Epithelial cell of esophagus (primary cell): ENCODE measurements around the gene MAGEB3.

Source experiments
- DNase-seq: peaks from one replicate; pipeline ENCODE4 v3.0.0; 2010; ENCODE audit warnings: low read depth
- H3K4me3 ChIP-seq: 2 replicates; pipeline ENCODE4 v1.5.1; 2011; ENCODE audit warnings: mild to moderate bottlenecking, low read length, control low read depth
- CTCF ChIP-seq: IDR thresholded peaks from 2 replicates; pipeline ENCODE4 v1.5.1; 2011; ENCODE audit warnings: low read depth, mild to moderate bottlenecking, low read length, control low read depth, inconsistent platforms; ENCODE audit not compliant: insufficient read depth; ENCODE audit errors: missing control alignments

Gene MAGEB3

GRCh38 chrX:30246769-30247489 lies 16.5 kb downstream of the MAGEB3 start, which contains the start of gene MAGEB1:
TSS of gene MAGEB1 (plus strand) at chrX:30247146. CDS start at chrX:30250494, 3,348 bp downstream.
- TF ChIP-seq CTCF, result no peak
- no peak for DNase-seq
- H3K4me3 ChIP-seq, result no peak within 1 kb of the TSS

GRCh38 chrX:30248854-30249253 lies 18.4 kb downstream of the MAGEB3 start:
- no peak overlapping the region for H3K4me3 ChIP-seq
- no peak for DNase-seq
- TF ChIP-seq CTCF, result no peak

GRCh38 chrX:30253257-30253656 lies 22.8 kb downstream of the MAGEB3 start:
- no peak overlapping the region for H3K4me3 ChIP-seq
- no peak for DNase-seq
- no peak for TF ChIP-seq CTCF

GRCh38 chrX:30259927-30260326 lies 29.5 kb downstream of the MAGEB3 start:
- H3K4me3 ChIP-seq, result no peak overlapping the region
- TF ChIP-seq CTCF, result no peak
- no peak for DNase-seq

GRCh38 chrX:30261012-30261411 lies 30.6 kb downstream of the MAGEB3 start:
- DNase-seq, result no peak
- no peak for TF ChIP-seq CTCF
- no peak overlapping the region for H3K4me3 ChIP-seq

GRCh38 chrX:30262763-30263162 lies 32.3 kb downstream of the MAGEB3 start:
- no peak for DNase-seq
- no peak overlapping the region for H3K4me3 ChIP-seq
- no peak for TF ChIP-seq CTCF

- DNase-seq, result no peak
- no peak overlapping the region for H3K4me3 ChIP-seq
- no peak for TF ChIP-seq CTCF
Measured at GRCh38 chrX:30270639-30271038, 40.2 kb downstream of the MAGEB3 start.
